GM12878 (cell line): ENCODE measurements around the gene BCL11A. TPM values are rescaled to one million over a fixed set of nuclear protein-coding genes. Genes with fewer than 3 reads are reported as not detected.

Experiments
- ATAC-seq: fragments of 200-7000 bp; cut with Tn5 transposase; 3 replicates; pipeline ENCODE4 v1.9.1; 2020; ENCODE audit warnings: mild to moderate bottlenecking, moderate library complexity
- BruUV-seq: library from RNA; stranded (reverse); fragments of 400-500 nt; replicated peaks from 2 replicates; lab custom pipeline; 2021; lab: Mats Ljungman, UMichigan
- CTCF ChIA-PET: fragments of 300-600 bp; sonication (Branson Sonifier 250); formaldehyde crosslinking; extraction: SDS; loops from one replicate; lab custom pipeline; 2021; ENCODE audit warnings: inconsistent platforms; lab: Yijun Ruan, JAX
- POLR2A ChIA-PET: fragments of 350-600 bp; formaldehyde crosslinking; extraction: SDS; loops from one replicate; lab custom pipeline; 2021; ENCODE audit warnings: inconsistent platforms; lab: Charles Lee
- RAD21 ChIA-PET: fragments of 300-600 bp; sonication (Branson Sonifier 250); formaldehyde crosslinking; loops from one replicate; lab custom pipeline; 2023; ENCODE audit warnings: antibody characterized with exemption; ENCODE audit not compliant: unreplicated experiment; lab: Charles Lee
- SMC1A ChIA-PET: fragments of 300-600 bp; sonication (Branson Sonifier 250); formaldehyde crosslinking; loops from one replicate; lab custom pipeline; 2023; ENCODE audit not compliant: unreplicated experiment, uncharacterized antibody; lab: Charles Lee
- DNase-seq: peaks from one replicate; pipeline ENCODE4 v3.0.0-alpha.2; 2011; ENCODE audit warnings: low read depth, low spot score
- FAIRE-seq: peaks from 3 replicates; lab custom pipeline; 2011; peaks lifted over from hg19 to GRCh38; lab: Jason Lieb, UNC
- H2AFZ ChIP-seq: 2 replicates; pipeline ENCODE4 v1.6.0; 2011; ENCODE audit warnings: low read depth, low read length, control low read depth; ENCODE audit not compliant: control insufficient read depth
- H3K27ac ChIP-seq: 2 replicates; pipeline ENCODE4 v1.5.1; 2011; ENCODE audit warnings: control low read depth; ENCODE audit not compliant: control insufficient read depth, insufficient read depth
- H3K27me3 ChIP-seq, 2 experiments: replicated peaks in 1 of 2; 2 replicates each; pipeline versions ENCODE4 v1.6.0 to v1.6.1; 2011; ENCODE audit warnings: low read length in 1 of 2; ENCODE audit not compliant: control insufficient read depth in 2 of 2, insufficient read depth in 2 of 2
- H3K36me3 ChIP-seq, 2 experiments: 2 replicates each; pipeline ENCODE4 v1.5.1; 2011; ENCODE audit warnings: low read length in 1 of 2; ENCODE audit not compliant: control insufficient read depth in 2 of 2, insufficient read depth in 2 of 2
- H3K4me1 ChIP-seq: 2 replicates; pipeline ENCODE4 v1.6.1; 2011; ENCODE audit warnings: mild to moderate bottlenecking, low read length, moderate library complexity, mixed read lengths; ENCODE audit not compliant: control insufficient read depth, insufficient read depth
- H3K4me2 ChIP-seq: 2 replicates; pipeline ENCODE4 v1.6.0; 2011; ENCODE audit warnings: control low read depth; ENCODE audit not compliant: control insufficient read depth, insufficient read depth
- H3K4me3 ChIP-seq: fragments of 200-600 bp; sonication (generic); 2 replicates; pipeline ENCODE4 v1.5.1; 2016
- H3K79me2 ChIP-seq: 2 replicates; pipeline ENCODE4 v1.6.0; 2011; ENCODE audit warnings: low read length; ENCODE audit not compliant: control insufficient read depth, insufficient read depth
- H3K9ac ChIP-seq: 2 replicates; pipeline ENCODE4 v1.8.0; 2011; ENCODE audit warnings: low read length, control low read depth, mixed read lengths; ENCODE audit not compliant: control insufficient read depth, insufficient read depth
- H3K9me3 ChIP-seq: replicated peaks from 3 replicates; pipeline ENCODE4 v1.5.1; 2011; ENCODE audit warnings: mild to moderate bottlenecking, low read length; ENCODE audit not compliant: control insufficient read depth, insufficient read depth
- H4K20me1 ChIP-seq: 2 replicates; pipeline ENCODE4 v1.6.0; 2011; ENCODE audit not compliant: control insufficient read depth, insufficient read depth
- BCL11A ChIP-seq: IDR thresholded peaks from 2 replicates; pipeline ENCODE4 v1.6.1; 2011; ENCODE audit warnings: low read depth, low read length
- CBFB ChIP-seq: IDR thresholded peaks from 2 replicates; pipeline ENCODE4 v1.6.1; 2016; ENCODE audit warnings: antibody characterized with exemption, low read depth
- CBX3 ChIP-seq: fragments of 200-600 bp; sonication (generic); IDR thresholded peaks from 2 replicates; pipeline ENCODE4 v1.6.1; 2016; ENCODE audit warnings: low read depth, borderline replicate concordance
- CHD2 ChIP-seq: IDR thresholded peaks from 2 replicates; pipeline ENCODE4 v1.6.1; 2011; ENCODE audit warnings: low read depth, low read length, improper control_type of control experiment, borderline replicate concordance
- CUX1 ChIP-seq: IDR thresholded peaks from 2 replicates; pipeline ENCODE4 v1.6.1; 2012; ENCODE audit warnings: improper control_type of control experiment, low read depth, low read length; ENCODE audit not compliant: insufficient replicate concordance
- EZH2 ChIP-seq: IDR thresholded peaks from 2 replicates; pipeline ENCODE4 v1.6.1; 2012; ENCODE audit warnings: low read depth, mild to moderate bottlenecking, control low read depth, inconsistent platforms, low read length, borderline replicate concordance; ENCODE audit not compliant: control insufficient read depth
- HDAC2 ChIP-seq: fragments of 200-600 bp; sonication (generic); IDR thresholded peaks from 2 replicates; pipeline ENCODE4 v1.6.1; 2017
- IRF4 ChIP-seq: IDR thresholded peaks from 2 replicates; pipeline ENCODE4 v1.6.1; 2011; ENCODE audit warnings: low read depth, low read length
- MEF2B ChIP-seq: fragments of 450-650 bp; IDR thresholded peaks from 2 replicates; pipeline ENCODE4 v1.6.1; 2018; ENCODE audit warnings: mild to moderate bottlenecking, moderate library complexity; ENCODE audit not compliant: partially characterized antibody, poor library complexity, severe bottlenecking
- MYC ChIP-seq: IDR thresholded peaks from 2 replicates; pipeline ENCODE4 v1.6.1; 2011; ENCODE audit warnings: mild to moderate bottlenecking, low read length, moderate library complexity, inconsistent platforms; ENCODE audit not compliant: insufficient read depth, insufficient replicate concordance, insufficient read length, severe bottlenecking
- NFXL1 ChIP-seq: fragments of 450-650 bp; IDR thresholded peaks from 2 replicates; pipeline ENCODE4 v1.6.1; 2017; ENCODE audit warnings: antibody characterized with exemption, mild to moderate bottlenecking, borderline replicate concordance
- NR2C1 ChIP-seq: fragments of 450-650 bp; IDR thresholded peaks from 2 replicates; pipeline ENCODE4 v1.6.1; 2017; ENCODE audit warnings: antibody characterized with exemption, mild to moderate bottlenecking, moderate library complexity
- NR2C2 ChIP-seq: IDR thresholded peaks from 2 replicates; pipeline ENCODE4 v1.6.1; 2011; ENCODE audit warnings: borderline replicate concordance, low read depth; ENCODE audit not compliant: control insufficient read depth, insufficient read length
- PBX3 ChIP-seq: IDR thresholded peaks from 2 replicates; pipeline ENCODE4 v1.6.1; 2011; ENCODE audit warnings: mild to moderate bottlenecking, low read depth, low read length, moderate library complexity; ENCODE audit not compliant: insufficient replicate concordance
- RB1 ChIP-seq: fragments of 450-650 bp; formaldehyde crosslinking; IDR thresholded peaks from 2 replicates; pipeline ENCODE4 v1.6.1; 2017; ENCODE audit warnings: mild to moderate bottlenecking, borderline replicate concordance
- RFX5 ChIP-seq: IDR thresholded peaks from 2 replicates; pipeline ENCODE4 v1.6.1; 2011; ENCODE audit warnings: low read depth, low read length, improper control_type of control experiment
- SUPT20H ChIP-seq: IDR thresholded peaks from 2 replicates; pipeline ENCODE4 v1.6.1; 2011; ENCODE audit warnings: low read depth, mild to moderate bottlenecking, low read length, moderate library complexity, borderline replicate concordance; ENCODE audit not compliant: control insufficient read depth
- WGBS: methylation state at CpG from one replicate; pipeline ENCODE4 v1.1.6; 2016; ENCODE audit warnings: low lambda C conversion rate; ENCODE audit not compliant: insufficient replicate concordance, insufficient coverage; ENCODE audit errors: missing lambda C conversion rate; 5-methylcytosine and 5-hydroxymethylcytosine counted together
- in situ Hi-C: fragments of 300-500 bp; cut with MboI; formaldehyde crosslinking; loops from 9 replicates; pipeline ENCODE4 v1.14.3; 2018; ENCODE audit warnings: mixed read lengths
- intact Hi-C: fragments of 100-400 bp; cut with micrococcal nuclease; formaldehyde crosslinking; loops from one replicate; pipeline ENCODE4 v1.14.2; 2022; ENCODE audit not compliant: unreplicated experiment
- polyA plus RNA-seq, 11 experiments: library from polyadenylated mRNA; depleted of rRNA in 4 of 11; unstranded in 6 of 11; stranded (reverse) in 5 of 11; fragments of >200 nt; fragmentation: Nextera tagmentation in 4 of 11; fragmentation: Illumina TruSeq in 1 of 11; extraction: Ambion mirVana in 4 of 11; extraction: Trizol in 1 of 11; gene quantifications; 1 replicate in 1 of 11; 2 replicates in 10 of 11; pipeline versions ENCODE4 v1.2.1 to v1.2.3, GENCODE V29; 2011 to 2016; ENCODE audit warnings: inconsistent platforms in 2 of 11, missing spikeins in 2 of 11, low read depth in 1 of 11
- total RNA-seq, 4 experiments: library from RNA; depleted of rRNA in 3 of 4; stranded (reverse); fragments of >200 nt in 3 of 4; fragmentation: Illumina TruSeq in 1 of 4; extraction: Trizol in 1 of 4; gene quantifications; 2 replicates each; pipeline versions ENCODE4 v1.2.1 to v1.2.3, GENCODE V29; 2013 to 2021

BCL11A gene
- total and polyA plus RNA-seq, 10 of the 15 experiments (the other 5 are each of a cell fraction or from before 2014, with no cell fraction given) = 7.5 to 26.6 (median 11.1) TPM; not detected in 1

GRCh38 chr2:60429681-60430080 is 123.8 kb downstream of the BCL11A start (continued):
- TF ChIP-seq CUX1 (no peak), BCL11A (no peak), PBX3 (no peak), MEF2B (no peak)

- Histone ChIP-seq H3K79me2 (no peaks in the 10 kb centered on the region), H3K4me3 (no peak overlapping the region), H3K36me3 (no peaks in the 10 kb centered on the region), H4K20me1 (no peaks in the 10 kb centered on the region), H3K27ac (no peak overlapping the region), H3K27me3 (no peaks in the 10 kb centered on the region), H3K4me2 (no peak overlapping the region), H3K4me1 (no peaks in the 10 kb centered on the region), H2AFZ (no peak overlapping the region), H3K9ac (no peak overlapping the region), H3K9me3 (no peaks in the 10 kb centered on the region)
- POLR2A ChIA-PET = no interaction called here
- intact Hi-C loops (no loop called here), in situ Hi-C loops (no loop called here)
- ATAC-seq = no peak
- CTCF ChIA-PET = no interaction called here
- BruUV-seq = no TSS peak
- WGBS = 70% methylated on average over 7 of the region's 7 CpGs
- SMC1A ChIA-PET = no interaction called here
- no peak for FAIRE-seq
- DNase-seq = no peak
- RAD21 ChIA-PET = no interaction called here
- TF ChIP-seq EZH2 (no peak), RB1 (no peak), HDAC2 (no peak), MYC (no peak), CBX3 (no peak), NR2C1 (no peak), CHD2 (no peak), SUPT20H (no peak), RFX5 (no peak), IRF4 (no peak), NR2C2 (no peak), NFXL1 (no peak), CBFB (no peak)
These were observed 126.6 kb downstream of the BCL11A start for GRCh38 chr2:60426880-60427279.
